Progenitor cell of endocrine pancreas (in vitro differentiated cells): ENCODE data around the gene DNAJC6. TPM values are rescaled to one million over a fixed set of nuclear protein-coding genes. Genes with fewer than 3 reads are reported as not detected.
"Not testable (repeated sequence)": the region's sequence is repeated elsewhere in the genome, so short reads cannot be mapped to it uniquely, and the experiment has no call there.

ENCODE experiments used
- DNase-seq: peaks from one replicate; pipeline ENCODE4 v3.0.0; 2021; ENCODE audit warnings: low spot score; ENCODE audit not compliant: unreplicated experiment
- H3K27ac Mint-ChIP-seq: 2 replicates; pipeline ENCODE4 v1.8.0; 2021; ENCODE audit warnings: mild to moderate bottlenecking, moderate library complexity, mixed read lengths
- H3K27me3 Mint-ChIP-seq: 2 replicates; pipeline ENCODE4 v1.8.0; 2021; ENCODE audit warnings: mixed read lengths
- H3K36me3 Mint-ChIP-seq: 2 replicates; pipeline ENCODE4 v1.8.0; 2022; ENCODE audit warnings: mixed read lengths; ENCODE audit not compliant: insufficient read depth
- H3K4me1 Mint-ChIP-seq: 2 replicates; pipeline ENCODE4 v1.8.0; 2021; ENCODE audit warnings: low read depth, mixed read lengths
- H3K4me3 Mint-ChIP-seq: 2 replicates; pipeline ENCODE4 v1.8.0; 2021; ENCODE audit warnings: low read depth, mild to moderate bottlenecking, moderate library complexity, mixed read lengths
- H3K9me3 Mint-ChIP-seq: 2 replicates; pipeline ENCODE4 v1.8.0; 2021; ENCODE audit warnings: low read depth, mixed read lengths
- total RNA-seq: library from RNA; stranded (reverse); gene quantifications from 2 replicates; pipeline ENCODE4 v1.2.1, GENCODE V29; 2021
- TF ChIP-seq, protein P1 (sequence below): fragments of 200-600 bp; sonication (generic); IDR thresholded peaks from one replicate; pipeline ENCODE4 v1.5.0; 2021; ENCODE audit warnings: antibody characterized with exemption, mild to moderate bottlenecking; ENCODE audit not compliant: unreplicated experiment

The DNAJC6 gene
- total RNA-seq, 1 donor from 2014 or later, result 7.1 TPM

GRCh38 chr1:65442442-65442841 lies 133.1 kb downstream of the DNAJC6 start:
- H3K4me1 Mint-ChIP-seq, result peaks cover 16% of the 10 kb centered on the region
- H3K36me3 Mint-ChIP-seq, result peaks cover 2% of the 10 kb centered on the region
- peaks cover 3% of the 10 kb centered on the region for H3K9me3 Mint-ChIP-seq
- H3K27me3 Mint-ChIP-seq, result no peaks in the 10 kb centered on the region
- H3K4me3 Mint-ChIP-seq, result no peak overlapping the region
- TF ChIP-seq, protein P1, sequence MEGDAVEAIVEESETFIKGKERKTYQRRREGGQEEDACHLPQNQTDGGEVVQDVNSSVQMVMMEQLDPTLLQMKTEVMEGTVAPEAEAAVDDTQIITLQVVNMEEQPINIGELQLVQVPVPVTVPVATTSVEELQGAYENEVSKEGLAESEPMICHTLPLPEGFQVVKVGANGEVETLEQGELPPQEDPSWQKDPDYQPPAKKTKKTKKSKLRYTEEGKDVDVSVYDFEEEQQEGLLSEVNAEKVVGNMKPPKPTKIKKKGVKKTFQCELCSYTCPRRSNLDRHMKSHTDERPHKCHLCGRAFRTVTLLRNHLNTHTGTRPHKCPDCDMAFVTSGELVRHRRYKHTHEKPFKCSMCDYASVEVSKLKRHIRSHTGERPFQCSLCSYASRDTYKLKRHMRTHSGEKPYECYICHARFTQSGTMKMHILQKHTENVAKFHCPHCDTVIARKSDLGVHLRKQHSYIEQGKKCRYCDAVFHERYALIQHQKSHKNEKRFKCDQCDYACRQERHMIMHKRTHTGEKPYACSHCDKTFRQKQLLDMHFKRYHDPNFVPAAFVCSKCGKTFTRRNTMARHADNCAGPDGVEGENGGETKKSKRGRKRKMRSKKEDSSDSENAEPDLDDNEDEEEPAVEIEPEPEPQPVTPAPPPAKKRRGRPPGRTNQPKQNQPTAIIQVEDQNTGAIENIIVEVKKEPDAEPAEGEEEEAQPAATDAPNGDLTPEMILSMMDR, result no peak
- no peak for DNase-seq
- no peak overlapping the region for H3K27ac Mint-ChIP-seq

GRCh38 chr1:65443647-65444046 lies 134.3 kb downstream of the DNAJC6 start:
- Mint-ChIP-seq H3K4me1 (peaks cover 15% of the 10 kb centered on the region), H3K27ac (no peak overlapping the region), H3K4me3 (no peak overlapping the region), H3K27me3 (no peaks in the 10 kb centered on the region), H3K36me3 (peaks cover 2% of the 10 kb centered on the region), H3K9me3 (peaks cover 3% of the 10 kb centered on the region)
- no peak for DNase-seq
- TF ChIP-seq, protein P1, result no peak

DNA sequence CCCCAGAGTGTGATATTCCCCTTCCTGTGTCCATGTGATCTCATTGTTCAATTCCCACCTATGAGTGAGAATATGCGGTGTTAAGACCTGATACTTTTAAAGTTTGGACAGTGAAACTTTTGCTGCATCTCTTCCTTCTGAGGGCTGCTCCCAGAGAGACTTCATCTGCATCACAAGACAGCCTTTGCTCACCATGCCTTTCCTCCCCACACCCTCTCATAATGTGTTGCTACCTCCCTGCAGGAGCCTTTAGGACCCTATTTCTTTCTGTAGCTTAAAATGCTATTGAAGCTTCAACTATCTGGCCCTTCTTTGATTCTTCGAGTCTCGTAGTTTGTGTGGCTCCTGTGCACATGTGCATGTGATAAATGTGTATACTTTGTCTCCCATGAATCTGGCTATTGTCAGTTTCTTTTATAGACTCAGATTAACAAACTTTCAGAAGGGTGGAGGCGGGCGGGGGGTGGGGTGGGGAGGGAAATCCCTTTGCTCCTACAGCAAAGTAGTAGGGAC lies 134.8 kb downstream of the DNAJC6 start:
- H3K4me3 Mint-ChIP-seq, result no peak overlapping the region
- H3K4me1 Mint-ChIP-seq, result peaks cover 15% of the 10 kb centered on the region
- H3K27me3 Mint-ChIP-seq, result no peaks in the 10 kb centered on the region
- no peak for DNase-seq
- no peak overlapping the region for H3K27ac Mint-ChIP-seq
- peaks cover 2% of the 10 kb centered on the region for H3K36me3 Mint-ChIP-seq
- peaks cover 3% of the 10 kb centered on the region for H3K9me3 Mint-ChIP-seq
- TF ChIP-seq, protein P1, result no peak

- peaks cover 3% of the 10 kb centered on the region for H3K9me3 Mint-ChIP-seq
- H3K27me3 Mint-ChIP-seq, result no peaks in the 10 kb centered on the region
- DNase-seq, result no peak
- H3K4me3 Mint-ChIP-seq, result no peak overlapping the region
- no peak overlapping the region for H3K27ac Mint-ChIP-seq
- TF ChIP-seq, protein P1, result no peak
- H3K4me1 Mint-ChIP-seq, result peaks cover 15% of the 10 kb centered on the region
- H3K36me3 Mint-ChIP-seq, result peaks cover 2% of the 10 kb centered on the region
These were observed 136.5 kb downstream of the DNAJC6 start for GRCh38 chr1:65445837-65446236.

DNA sequence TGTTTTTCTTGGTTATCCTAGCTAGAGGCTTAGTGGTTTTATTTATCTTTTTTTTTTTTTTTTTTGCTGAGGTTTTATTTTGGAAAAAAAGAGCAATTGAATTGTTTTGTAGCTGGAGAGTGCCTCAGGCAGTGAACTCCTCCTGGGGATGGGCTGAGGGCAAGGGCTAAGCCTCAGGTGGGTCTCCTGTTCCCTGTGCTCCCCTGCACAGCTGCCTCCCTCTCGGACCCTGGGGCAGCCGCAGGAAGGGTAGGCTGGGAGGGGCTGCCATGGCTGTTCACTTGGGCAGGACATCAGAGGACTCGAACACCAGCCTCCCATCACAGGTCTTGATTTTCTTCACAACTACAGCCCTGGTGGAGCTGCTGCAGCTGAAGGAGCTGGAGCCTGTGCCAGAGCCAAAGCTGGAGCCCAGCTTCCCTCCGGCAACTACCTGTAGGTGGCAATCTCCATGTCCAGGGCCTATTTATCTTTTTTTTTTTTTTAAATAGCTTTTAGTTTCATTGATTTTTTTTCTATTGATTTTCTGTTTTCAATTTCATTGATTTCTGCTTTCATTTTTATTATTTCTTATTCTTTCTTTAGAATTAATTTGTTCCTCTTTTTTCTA lies 140.0 kb downstream of the DNAJC6 start:
- Mint-ChIP-seq H3K27me3 (no peaks in the 10 kb centered on the region), H3K4me3 (no peak overlapping the region), H3K27ac (no peak overlapping the region), H3K9me3 (no peaks in the 10 kb centered on the region), H3K4me1 (no peaks in the 10 kb centered on the region), H3K36me3 (no peaks in the 10 kb centered on the region)
- TF ChIP-seq, protein P1, result peak; percentile 22
- DNase-seq, result no peak

- not testable (repeated sequence) for DNase-seq, H3K36me3 Mint-ChIP-seq, H3K4me1 Mint-ChIP-seq, H3K27me3 Mint-ChIP-seq, H3K4me3 Mint-ChIP-seq, H3K27ac Mint-ChIP-seq
- peaks cover 13% of the 10 kb centered on the region for H3K9me3 Mint-ChIP-seq
These were observed 146.3 kb downstream of the DNAJC6 start for GRCh38 chr1:65455678-65456077.
